WI38 (cell line): ENCODE results near the gene FMNL2.

Experiments used
- H3K4me3 ChIP-seq: 2 replicates; pipeline ENCODE4 v1.5.1; 2011; ENCODE audit warnings: low read depth, mild to moderate bottlenecking, control low read depth, low read length
- TF ChIP-seq, protein P1 (sequence below): IDR thresholded peaks from 2 replicates; pipeline ENCODE4 v1.5.1; 2012; ENCODE audit warnings: low read depth, mild to moderate bottlenecking, control low read depth, low read length

FMNL2 gene

DNA sequence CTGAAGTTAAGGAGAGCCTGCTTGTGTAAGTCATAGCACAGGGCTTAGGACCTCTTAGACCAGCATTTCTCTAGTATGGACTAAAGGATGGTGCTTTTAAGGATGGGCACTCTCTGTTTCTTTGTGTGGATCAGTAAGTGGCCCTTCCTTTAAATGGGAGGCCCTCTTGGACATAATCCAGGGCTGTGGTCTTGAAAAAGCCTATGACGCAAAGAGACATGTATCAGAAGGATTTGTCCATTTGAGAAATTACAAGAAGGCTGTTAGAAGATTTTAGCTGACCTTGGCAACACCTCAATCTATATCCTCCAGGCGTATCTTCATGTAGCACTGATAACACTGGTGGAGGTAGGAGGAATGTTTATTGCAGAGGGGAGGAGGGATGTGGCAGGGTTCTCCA is 303.1 kb downstream of the FMNL2 start:
- TF ChIP-seq, protein P1, sequence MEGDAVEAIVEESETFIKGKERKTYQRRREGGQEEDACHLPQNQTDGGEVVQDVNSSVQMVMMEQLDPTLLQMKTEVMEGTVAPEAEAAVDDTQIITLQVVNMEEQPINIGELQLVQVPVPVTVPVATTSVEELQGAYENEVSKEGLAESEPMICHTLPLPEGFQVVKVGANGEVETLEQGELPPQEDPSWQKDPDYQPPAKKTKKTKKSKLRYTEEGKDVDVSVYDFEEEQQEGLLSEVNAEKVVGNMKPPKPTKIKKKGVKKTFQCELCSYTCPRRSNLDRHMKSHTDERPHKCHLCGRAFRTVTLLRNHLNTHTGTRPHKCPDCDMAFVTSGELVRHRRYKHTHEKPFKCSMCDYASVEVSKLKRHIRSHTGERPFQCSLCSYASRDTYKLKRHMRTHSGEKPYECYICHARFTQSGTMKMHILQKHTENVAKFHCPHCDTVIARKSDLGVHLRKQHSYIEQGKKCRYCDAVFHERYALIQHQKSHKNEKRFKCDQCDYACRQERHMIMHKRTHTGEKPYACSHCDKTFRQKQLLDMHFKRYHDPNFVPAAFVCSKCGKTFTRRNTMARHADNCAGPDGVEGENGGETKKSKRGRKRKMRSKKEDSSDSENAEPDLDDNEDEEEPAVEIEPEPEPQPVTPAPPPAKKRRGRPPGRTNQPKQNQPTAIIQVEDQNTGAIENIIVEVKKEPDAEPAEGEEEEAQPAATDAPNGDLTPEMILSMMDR, result no peak
- H3K4me3 ChIP-seq, result no peak overlapping the region

DNA sequence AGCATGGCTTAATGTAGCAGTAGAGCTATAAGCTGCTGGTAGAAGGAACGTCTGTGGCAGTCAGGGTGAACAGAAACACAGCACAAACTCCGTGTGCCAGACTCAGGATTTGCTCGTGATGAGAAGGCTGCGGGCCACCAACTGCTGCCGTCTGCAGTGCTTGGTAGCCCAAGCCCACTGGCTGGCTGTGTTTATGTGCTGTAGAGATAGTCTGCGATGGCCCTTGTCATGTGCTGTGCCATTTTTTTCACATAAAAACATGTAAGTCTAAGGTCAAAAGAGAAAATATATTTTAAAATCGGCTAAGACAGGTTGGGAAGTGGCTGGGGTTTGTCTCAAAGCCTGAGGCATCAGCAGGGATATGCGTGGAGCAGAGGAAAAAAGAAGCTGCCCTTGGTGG is 303.6 kb downstream of the FMNL2 start:
- TF ChIP-seq, protein P1, result no peak

DNA sequence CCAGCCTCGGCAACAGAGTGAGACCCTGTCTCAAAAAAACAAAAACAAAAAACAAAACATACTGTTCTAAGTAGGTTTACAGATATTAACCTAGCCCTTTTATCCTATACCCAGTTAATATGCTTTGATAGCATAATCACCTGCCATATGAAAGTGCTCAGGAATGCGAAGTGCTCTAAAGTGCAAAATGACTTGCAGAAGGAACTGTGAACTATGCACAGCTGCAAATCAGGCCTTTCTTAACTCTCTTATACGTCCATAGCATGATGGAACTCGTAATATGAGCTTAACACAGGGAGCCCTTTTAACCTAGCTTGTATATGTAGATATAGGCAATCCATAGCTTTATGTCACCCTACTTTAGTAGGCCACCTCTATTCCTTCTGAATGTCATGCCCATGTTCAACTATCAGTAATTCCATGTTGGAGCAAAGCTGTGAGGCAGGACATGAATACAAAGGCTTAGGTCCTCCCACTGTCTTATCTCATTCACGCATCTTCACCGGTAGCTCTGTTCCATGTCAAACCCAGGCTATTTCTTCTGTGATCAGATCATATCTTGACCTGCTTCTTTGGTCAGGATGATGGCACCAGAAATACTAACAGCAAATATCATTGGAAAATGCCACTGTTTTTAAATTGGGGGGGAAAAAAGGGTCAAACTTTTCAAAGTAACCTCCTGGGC is 309.4 kb downstream of the FMNL2 start:
- TF ChIP-seq, protein P1, result no peak
- no peak overlapping the region for H3K4me3 ChIP-seq

More for the DNA sequence above, 303.6 kb downstream of the FMNL2 start:
- no peak overlapping the region for H3K4me3 ChIP-seq

DNA sequence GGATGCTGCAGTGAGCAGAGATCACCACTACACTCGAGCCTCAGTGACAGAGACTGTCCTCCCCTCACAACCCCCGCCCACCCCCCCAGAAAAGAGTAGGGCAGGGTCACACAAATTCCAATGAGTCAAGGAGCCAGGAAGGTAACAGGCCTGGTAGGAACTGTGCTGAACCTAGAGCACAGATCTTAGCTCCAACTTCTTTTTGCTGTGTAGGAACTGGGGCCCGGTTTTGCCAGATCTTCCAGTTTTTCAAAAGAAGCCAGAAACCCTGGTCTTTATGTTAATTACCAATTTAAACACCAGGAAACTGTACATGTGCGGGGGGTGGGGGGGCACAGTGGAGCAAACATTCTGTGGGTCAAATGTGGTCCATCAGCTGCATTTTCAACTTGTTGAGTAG is 311.3 kb downstream of the FMNL2 start:
- TF ChIP-seq, protein P1, result no peak
- no peak overlapping the region for H3K4me3 ChIP-seq

DNA sequence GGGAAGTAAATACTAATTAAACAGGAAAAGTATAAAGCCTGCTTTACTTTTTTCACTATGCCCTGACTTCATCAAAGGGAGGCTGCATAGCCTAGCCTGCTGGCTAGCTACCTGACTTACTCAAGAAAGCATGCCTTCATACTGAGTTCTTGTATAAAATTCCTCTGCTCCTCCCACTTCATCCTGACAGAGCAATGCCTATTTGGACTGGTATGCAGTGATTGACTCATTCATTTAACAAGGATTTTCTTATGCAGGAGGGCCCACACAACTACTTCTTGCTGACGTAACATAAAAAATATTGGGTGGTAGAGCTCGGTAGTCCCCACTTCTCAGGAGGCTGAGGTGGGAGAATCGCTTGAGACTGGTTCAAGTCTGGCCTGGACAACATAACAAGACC is 311.8 kb downstream of the FMNL2 start:
- H3K4me3 ChIP-seq, result no peak overlapping the region
- TF ChIP-seq, protein P1, result no peak

DNA sequence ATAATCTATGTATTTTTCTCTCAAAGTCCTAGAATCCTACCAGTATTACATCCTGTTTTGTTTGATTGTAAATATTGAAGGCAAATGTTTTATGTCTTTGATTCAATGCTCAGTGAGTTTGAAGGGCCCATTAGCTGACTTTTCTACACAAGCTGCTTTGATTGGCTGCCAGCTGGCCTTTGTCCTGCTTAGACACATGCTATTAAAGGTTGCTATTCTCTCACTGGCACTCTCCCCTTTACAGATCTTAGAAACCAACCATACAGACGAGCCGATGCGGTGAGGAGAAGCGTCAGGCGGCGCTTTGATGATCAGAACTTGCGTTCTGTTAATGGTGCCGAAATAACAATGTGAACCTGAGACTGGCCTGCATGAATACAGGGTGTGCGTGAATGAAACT is 312.6 kb downstream of the FMNL2 start:
- no peak overlapping the region for H3K4me3 ChIP-seq
- TF ChIP-seq, protein P1, result no peak

DNA sequence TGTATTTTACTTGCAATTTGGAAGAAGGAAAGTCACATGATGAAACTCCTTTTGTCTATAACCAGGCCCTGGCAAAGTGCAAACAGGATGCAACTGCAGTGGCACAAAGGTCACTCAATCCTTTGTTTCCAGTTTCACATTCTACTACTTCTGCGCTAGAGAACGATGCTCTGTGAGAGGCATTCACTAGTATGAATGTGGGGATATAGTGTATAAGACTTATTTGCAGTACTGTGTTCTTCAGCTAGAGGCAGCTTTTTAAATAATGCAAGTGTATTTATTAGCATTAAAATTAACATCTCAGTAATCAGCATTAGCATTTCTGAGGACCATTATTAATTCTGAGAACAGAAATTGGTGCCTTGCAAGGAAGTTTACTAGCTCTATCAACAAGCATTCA is 313.4 kb downstream of the FMNL2 start:
- TF ChIP-seq, protein P1, result no peak
- H3K4me3 ChIP-seq, result no peak overlapping the region
